ENCODE measurements around the gene OPN1SW. TPM values are rescaled to one million over a fixed set of nuclear protein-coding genes. Genes with fewer than 3 reads are reported as not detected.

The OPN1SW gene
- total RNA-seq, 1 experiment from 2014 or later: not detected

GRCh38 chr7:128752251-128752650 is 23.3 kb downstream of the OPN1SW start:
- DNase-seq: no peak
- no peak for TF ChIP-seq CTCF (IDR thresholded peaks at IDR 0.05; ENCODE audit: unreplicated experiment)
- BruUV-seq (replicated peaks): no TSS peak
- Mint-ChIP-seq H3K4me1 (ENCODE audit: low read depth, unreplicated experiment) (no peaks in the 10 kb centered on the region), H3K27ac (ENCODE audit: unreplicated experiment) (no peak overlapping the region), H3K4me3 (ENCODE audit: low read depth, unreplicated experiment) (no peak overlapping the region), H3K9me3 (ENCODE audit: low read depth, unreplicated experiment) (no peaks in the 10 kb centered on the region), H3K27me3 (ENCODE audit: unreplicated experiment) (no peaks in the 10 kb centered on the region), H3K36me3 (ENCODE audit: insufficient read depth, unreplicated experiment) (peaks cover 39% of the 10 kb centered on the region)
- intact Hi-C loops (cut with micrococcal nuclease; ENCODE audit: unreplicated experiment): no loop called here
- CTCF ChIA-PET: no interaction called here

GRCh38 chr7:128747327-128748079 is 28.1 kb downstream of the OPN1SW start:
- CTCF ChIA-PET: no interaction called here
- intact Hi-C loops (cut with micrococcal nuclease; ENCODE audit: unreplicated experiment): no loop called here
- H3K4me1 Mint-ChIP-seq (ENCODE audit: low read depth, unreplicated experiment): peaks cover 9% of the 10 kb centered on the region
- BruUV-seq (replicated peaks): no TSS peak
- no peak overlapping the region for H3K27ac Mint-ChIP-seq (ENCODE audit: unreplicated experiment)
- H3K27me3 Mint-ChIP-seq (ENCODE audit: unreplicated experiment): no peaks in the 10 kb centered on the region
- H3K36me3 Mint-ChIP-seq (ENCODE audit: insufficient read depth, unreplicated experiment): peaks cover 24% of the 10 kb centered on the region
- H3K9me3 Mint-ChIP-seq (ENCODE audit: low read depth, unreplicated experiment): no peaks in the 10 kb centered on the region
- no peak overlapping the region for H3K4me3 Mint-ChIP-seq (ENCODE audit: low read depth, unreplicated experiment)
- DNase-seq: no peak
- TF ChIP-seq CTCF (IDR thresholded peaks at IDR 0.05; ENCODE audit: unreplicated experiment): no peak

GRCh38 chr7:128745706-128746105 is 29.9 kb downstream of the OPN1SW start:
- H3K4me1 Mint-ChIP-seq (ENCODE audit: low read depth, unreplicated experiment): peaks cover 17% of the 10 kb centered on the region
- intact Hi-C loops (cut with micrococcal nuclease; ENCODE audit: unreplicated experiment): no loop called here
- no peak overlapping the region for H3K4me3 Mint-ChIP-seq (ENCODE audit: low read depth, unreplicated experiment)
- H3K27me3 Mint-ChIP-seq (ENCODE audit: unreplicated experiment): no peaks in the 10 kb centered on the region
- H3K27ac Mint-ChIP-seq (ENCODE audit: unreplicated experiment): no peak overlapping the region
- no peak for DNase-seq
- CTCF ChIA-PET: interaction anchor here (0.7 kb wide), 1 partner anchor 102 kb away, joined by 3 read pairs; no protein-coding TSS in a partner anchor
- TF ChIP-seq CTCF (IDR thresholded peaks at IDR 0.05; ENCODE audit: unreplicated experiment): no peak
- no TSS peak for BruUV-seq (replicated peaks)
- no peaks in the 10 kb centered on the region for H3K9me3 Mint-ChIP-seq (ENCODE audit: low read depth, unreplicated experiment)
- H3K36me3 Mint-ChIP-seq (ENCODE audit: insufficient read depth, unreplicated experiment): peaks cover 23% of the 10 kb centered on the region

DNA sequence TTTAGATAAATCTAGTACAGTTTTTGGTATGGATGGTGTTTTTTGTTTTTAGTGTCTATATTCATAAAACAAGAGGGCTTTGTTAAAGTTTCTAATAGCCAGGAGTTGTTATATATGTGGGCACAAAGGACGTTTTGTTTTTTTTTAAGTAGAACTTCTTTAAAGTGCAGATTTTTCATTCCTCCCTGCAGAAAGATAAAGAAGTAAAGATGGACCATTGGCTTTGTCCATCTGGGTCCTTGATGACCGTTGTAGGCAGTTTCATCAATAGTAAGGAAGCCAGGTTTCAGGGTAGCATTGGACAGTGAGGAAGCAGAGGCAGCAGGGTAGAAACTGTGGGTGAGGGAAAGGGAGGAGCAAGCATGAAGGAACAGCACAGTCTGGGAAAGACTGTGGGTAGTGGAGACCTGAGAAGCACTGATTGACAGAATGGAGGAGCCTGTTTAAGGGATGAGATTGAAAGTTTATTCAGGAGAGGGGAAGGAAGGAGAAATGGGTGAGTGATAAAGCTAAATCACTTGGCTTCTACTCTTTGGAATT is 31.2 kb downstream of the OPN1SW start:
- H3K4me3 Mint-ChIP-seq (ENCODE audit: low read depth, unreplicated experiment): no peak overlapping the region
- intact Hi-C loops (cut with micrococcal nuclease; ENCODE audit: unreplicated experiment): no loop called here

More for the DNA sequence above, 31.2 kb downstream of the OPN1SW start:
- H3K27me3 Mint-ChIP-seq (ENCODE audit: unreplicated experiment): no peaks in the 10 kb centered on the region
- DNase-seq: no peak
- peaks cover 28% of the 10 kb centered on the region for H3K36me3 Mint-ChIP-seq (ENCODE audit: insufficient read depth, unreplicated experiment)
- no peaks in the 10 kb centered on the region for H3K9me3 Mint-ChIP-seq (ENCODE audit: low read depth, unreplicated experiment)
- peaks cover 17% of the 10 kb centered on the region for H3K4me1 Mint-ChIP-seq (ENCODE audit: low read depth, unreplicated experiment)
- no TSS peak for BruUV-seq (replicated peaks)
- TF ChIP-seq CTCF (IDR thresholded peaks at IDR 0.05; ENCODE audit: unreplicated experiment): no peak
- CTCF ChIA-PET: no interaction called here
- H3K27ac Mint-ChIP-seq (ENCODE audit: unreplicated experiment): no peak overlapping the region

Measured in Calu3 (cell line).